Thyroid gland (tissue), 4 donors: Measurements from ENCODE around the gene OR52I1.

ENCODE experiments used
- POLR2A ChIP-seq, 2 donors: fragments of 450-650 bp; IDR thresholded peaks; one replicate each; pipeline ENCODE4 v1.6.1; 2017; ENCODE audit warnings: antibody characterized with exemption in 2 of 2, mild to moderate bottlenecking in 2 of 2, moderate library complexity in 1 of 2
- TF ChIP-seq, protein P1 (sequence below), 6 experiments: fragments of 200-600 bp in 3 of 6; fragments of 450-650 bp in 3 of 6; sonication (generic) in 3 of 6; IDR thresholded peaks; one replicate each; pipeline ENCODE4 v1.5.1; 2016 to 2019; ENCODE audit warnings: antibody characterized with exemption in 6 of 6, mild to moderate bottlenecking in 2 of 6, inconsistent platforms in 1 of 6, moderate library complexity in 1 of 6

GRCh38 chr11:4643076-4643475, 49.2 kb downstream of the OR52I1 start:
- TF ChIP-seq, protein P1, sequence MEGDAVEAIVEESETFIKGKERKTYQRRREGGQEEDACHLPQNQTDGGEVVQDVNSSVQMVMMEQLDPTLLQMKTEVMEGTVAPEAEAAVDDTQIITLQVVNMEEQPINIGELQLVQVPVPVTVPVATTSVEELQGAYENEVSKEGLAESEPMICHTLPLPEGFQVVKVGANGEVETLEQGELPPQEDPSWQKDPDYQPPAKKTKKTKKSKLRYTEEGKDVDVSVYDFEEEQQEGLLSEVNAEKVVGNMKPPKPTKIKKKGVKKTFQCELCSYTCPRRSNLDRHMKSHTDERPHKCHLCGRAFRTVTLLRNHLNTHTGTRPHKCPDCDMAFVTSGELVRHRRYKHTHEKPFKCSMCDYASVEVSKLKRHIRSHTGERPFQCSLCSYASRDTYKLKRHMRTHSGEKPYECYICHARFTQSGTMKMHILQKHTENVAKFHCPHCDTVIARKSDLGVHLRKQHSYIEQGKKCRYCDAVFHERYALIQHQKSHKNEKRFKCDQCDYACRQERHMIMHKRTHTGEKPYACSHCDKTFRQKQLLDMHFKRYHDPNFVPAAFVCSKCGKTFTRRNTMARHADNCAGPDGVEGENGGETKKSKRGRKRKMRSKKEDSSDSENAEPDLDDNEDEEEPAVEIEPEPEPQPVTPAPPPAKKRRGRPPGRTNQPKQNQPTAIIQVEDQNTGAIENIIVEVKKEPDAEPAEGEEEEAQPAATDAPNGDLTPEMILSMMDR (IDR thresholded peaks at IDR 0.05): no peak
- no peak for TF ChIP-seq POLR2A (IDR thresholded peaks at IDR 0.05)
